A549 (cell line): ENCODE results near the gene ALG6. TPM values are rescaled to one million over a fixed set of nuclear protein-coding genes. Genes with fewer than 3 reads are reported as not detected.

ENCODE experiments used
- ATAC-seq, 2 experiments: fragments of 200-7000 bp in 1 of 2; fragments of >200 bp in 1 of 2; cut with Nextera tagmentation in 1 of 2; cut with Tn5 transposase in 1 of 2; 3 replicates each; pipeline versions ENCODE4 v1.8.0 to v1.9.1; 2018 to 2020; ENCODE audit warnings: mild to moderate bottlenecking in 1 of 2, moderate library complexity in 1 of 2
- CTCF ChIA-PET: fragments of 300-600 bp; sonication (Branson Sonifier 250); formaldehyde crosslinking; extraction: SDS; loops from one replicate; lab custom pipeline; 2021; ENCODE audit warnings: antibody characterized with exemption, inconsistent platforms; lab: Yijun Ruan, JAX
- POLR2A ChIA-PET: fragments of 350-600 bp; formaldehyde crosslinking; extraction: SDS; loops from one replicate; lab custom pipeline; 2021; ENCODE audit warnings: antibody characterized with exemption, inconsistent platforms; lab: Yijun Ruan, JAX
- DNase-seq, 2 experiments: peaks; one replicate each; pipeline versions ENCODE4 v3.0.0 to v3.0.0-alpha.2; 2011 to 2016; ENCODE audit warnings: low read depth in 1 of 2, low spot score in 1 of 2
- FAIRE-seq: peaks from 2 replicates; lab custom pipeline; 2011; peaks lifted over from hg19 to GRCh38; lab: Jason Lieb, UNC
- H3K27ac ChIP-seq, 2 experiments: fragments of >200 bp; sonication (Bioruptor Twin); formaldehyde crosslinking; 3 replicates each; pipeline ENCODE4 v1.5.1; 2016 to 2017
- H3K4me1 ChIP-seq: fragments of >200 bp; sonication (Bioruptor Twin); formaldehyde crosslinking; 3 replicates; pipeline ENCODE4 v1.6.1; 2016
- H3K4me2 ChIP-seq: fragments of >200 bp; sonication (Bioruptor Twin); formaldehyde crosslinking; 3 replicates; pipeline ENCODE4 v1.6.1; 2016
- H3K4me3 ChIP-seq: fragments of >200 bp; sonication (Bioruptor Twin); formaldehyde crosslinking; 3 replicates; pipeline ENCODE4 v1.5.1; 2016
- H3K9me3 ChIP-seq: fragments of >200 bp; sonication (Bioruptor Twin); formaldehyde crosslinking; 3 replicates; pipeline ENCODE4 v1.6.1; 2016
- BCL3 ChIP-seq: fragments of >200 bp; sonication (Bioruptor Twin); formaldehyde crosslinking; IDR thresholded peaks from 3 replicates; pipeline ENCODE4 v1.6.1; 2016
- CBX8 ChIP-seq: fragments of 200-600 bp; sonication (generic); IDR thresholded peaks from 2 replicates; pipeline ENCODE4 v1.6.1; 2016
- CTCF ChIP-seq: fragments of >200 bp; sonication (Bioruptor Twin); formaldehyde crosslinking; IDR thresholded peaks from 3 replicates; pipeline ENCODE4 v1.5.1; 2016
- EHF ChIP-seq: fragments of 250-450 bp; sonication (Bioruptor Pico); IDR thresholded peaks from 2 replicates; pipeline ENCODE4 v1.5.0; 2020; ENCODE audit warnings: mild to moderate bottlenecking
- ELK1 ChIP-seq: fragments of 150-350 bp; IDR thresholded peaks from 2 replicates; pipeline ENCODE4 v1.6.1; 2014; ENCODE audit warnings: low read depth, mild to moderate bottlenecking, low read length
- EP300 ChIP-seq, 2 experiments: fragments of >200 bp; sonication (Bioruptor Twin); formaldehyde crosslinking; IDR thresholded peaks; 2 replicates in 1 of 2; 3 replicates in 1 of 2; pipeline ENCODE4 v1.6.1; 2016 to 2017
- HOXB5 ChIP-seq: fragments of 250-450 bp; sonication (Bioruptor Pico); IDR thresholded peaks from 2 replicates; pipeline ENCODE4 v1.5.0; 2020; ENCODE audit warnings: mild to moderate bottlenecking, moderate library complexity
- JUNB ChIP-seq: fragments of >200 bp; sonication (Bioruptor Twin); formaldehyde crosslinking; IDR thresholded peaks from 2 replicates; pipeline ENCODE4 v1.6.1; 2016
- MAX ChIP-seq: IDR thresholded peaks from 2 replicates; pipeline ENCODE4 v1.6.1; 2012
- MAZ ChIP-seq: fragments of 150-350 bp; IDR thresholded peaks from 2 replicates; pipeline ENCODE4 v1.6.1; 2014; ENCODE audit warnings: antibody characterized with exemption, low read depth, low read length, borderline replicate concordance
- MYC ChIP-seq: IDR thresholded peaks from 2 replicates; pipeline ENCODE4 v1.6.1; 2012; ENCODE audit warnings: mild to moderate bottlenecking, inconsistent platforms, low read length, improper control_type of control experiment, borderline replicate concordance
- PHF8 ChIP-seq: fragments of 200-600 bp; sonication (generic); IDR thresholded peaks from 2 replicates; pipeline ENCODE4 v1.6.1; 2016; ENCODE audit warnings: low read depth, mild to moderate bottlenecking, antibody characterized with exemption, moderate library complexity, borderline replicate concordance
- POLR2A ChIP-seq: IDR thresholded peaks from 2 replicates; pipeline ENCODE4 v1.6.1; 2012; ENCODE audit warnings: mild to moderate bottlenecking, low read length
- POLR2AphosphoS2 ChIP-seq: conservative IDR thresholded peaks from 2 replicates; pipeline ENCODE4 v1.6.1; 2012; ENCODE audit warnings: low read length, improper control_type of control experiment, inconsistent platforms
- RAD21 ChIP-seq, 2 experiments: fragments of >200 bp in 1 of 2; sonication (Bioruptor Twin) in 1 of 2; formaldehyde crosslinking in 1 of 2; IDR thresholded peaks in 1 of 2; conservative IDR thresholded peaks in 1 of 2; 2 replicates in 1 of 2; 3 replicates in 1 of 2; pipeline ENCODE4 v1.6.1; 2012 to 2018; ENCODE audit warnings: inconsistent platforms in 1 of 2
- RFX5 ChIP-seq: fragments of 450-650 bp; IDR thresholded peaks from 2 replicates; pipeline ENCODE4 v1.7.1; 2014; ENCODE audit warnings: antibody characterized with exemption, mild to moderate bottlenecking, moderate library complexity
- RNF2 ChIP-seq: fragments of 200-600 bp; sonication (generic); IDR thresholded peaks from 2 replicates; pipeline ENCODE4 v1.6.1; 2016; ENCODE audit warnings: low read depth, mild to moderate bottlenecking, antibody characterized with exemption, moderate library complexity, borderline replicate concordance
- SMC3 ChIP-seq: fragments of >200 bp; sonication (Bioruptor Twin); formaldehyde crosslinking; IDR thresholded peaks from 3 replicates; pipeline ENCODE4 v1.6.1; 2018; ENCODE audit warnings: inconsistent platforms
- SREBF2 ChIP-seq: fragments of 450-650 bp; IDR thresholded peaks from 2 replicates; pipeline ENCODE4 v1.6.1; 2014; ENCODE audit warnings: mild to moderate bottlenecking, moderate library complexity
- TP53 ChIP-seq: fragments of 250-450 bp; sonication (Bioruptor Pico); IDR thresholded peaks from 2 replicates; pipeline ENCODE4 v1.5.0; 2021; ENCODE audit warnings: mild to moderate bottlenecking, moderate library complexity
- ZNF302 ChIP-seq: fragments of 250-450 bp; sonication (Bioruptor Pico); IDR thresholded peaks from 2 replicates; pipeline ENCODE4 v1.9.0; 2021; ENCODE audit warnings: inconsistent platforms, mild to moderate bottlenecking, moderate library complexity
- WGBS: methylation state at CpG from one replicate; pipeline ENCODE4 v1.1.6; 2017; ENCODE audit errors: missing lambda C conversion rate; 5-methylcytosine and 5-hydroxymethylcytosine counted together
- polyA plus RNA-seq, 4 experiments: library from polyadenylated mRNA; depleted of rRNA in 3 of 4; stranded (reverse); fragments of >200 nt; fragmentation: RNase III in 1 of 4; extraction: RNeasy Plus Mini Kit Qiagen cat#74134 plus additional on column Dnase treatment in 1 of 4; gene quantifications; 2 replicates in 3 of 4; 3 replicates in 1 of 4; pipeline ENCODE4 v1.2.3, GENCODE V29; 2011 to 2017

The ALG6 gene
- polyA plus RNA-seq, 2 of the 4 experiments (the other 2 are of a cell fraction), result 8.3 to 19.6 TPM

GRCh38 chr1:63326473-63327380 lies 40.7 kb upstream of the ALG6 start:
- no peak overlapping the region for H3K4me3 ChIP-seq
- no peaks in the 10 kb centered on the region for H3K4me1 ChIP-seq
- peak overlapping the region; percentile 65 for H3K4me2 ChIP-seq
- no peaks in the 10 kb centered on the region for H3K9me3 ChIP-seq
- POLR2A ChIA-PET, result no interaction called here
- WGBS, result 81% methylated on average over 37 of the region's 37 CpGs
- H3K27ac ChIP-seq, result no peak overlapping the region
- FAIRE-seq (no peak), DNase-seq (no peak), ATAC-seq (no peak)
- TF ChIP-seq SMC3, result no peak
- no peak for TF ChIP-seq MAX
- no peak for TF ChIP-seq CTCF
- CTCF ChIA-PET, result interaction anchor here (1.0 to 3.1 kb wide), 15 partner anchors 9 to 473 kb away, joined by 3 to 17 read pairs (median 5); no protein-coding TSS in a partner anchor

- peak overlapping the region; percentile 65 for H3K4me2 ChIP-seq
- H3K4me3 ChIP-seq, result no peak overlapping the region
- 15% methylated on average over 23 of the region's 25 CpGs for WGBS
- DNase-seq (peak; percentile 68 to 72), ATAC-seq (peak; percentile 66 to 89), FAIRE-seq (peak; percentile 39)
- H3K27ac ChIP-seq, result no peak overlapping the region
- H3K4me1 ChIP-seq, result no peaks in the 10 kb centered on the region
- no peaks in the 10 kb centered on the region for H3K9me3 ChIP-seq
- TF ChIP-seq RAD21 (conservative IDR thresholded peaks at IDR 0.05 in 1 of 2, IDR thresholded peaks at IDR 0.05 in 1 of 2) (peak; percentile 62 to 63), SMC3 (peak; percentile 60), CTCF (peak; percentile 64), HOXB5 (CRISPR knock-in tag) (no peak), MAX (peak; percentile 75)
- ChIA-PET CTCF (interaction anchor here (0.7 to 3.1 kb wide), 21 partner anchors 8 to 473 kb away, joined by 3 to 17 read pairs (median 3); no protein-coding TSS in a partner anchor), POLR2A (no interaction called here)
Observed at GRCh38 chr1:63327417-63328054, 39.9 kb upstream of the ALG6 start.

- peak overlapping the region; percentile 65; the same call in 2 of the 3 replicates for H3K4me2 ChIP-seq
- ATAC-seq (no peak), DNase-seq (no peak), FAIRE-seq (no peak)
- no peaks in the 10 kb centered on the region for H3K9me3 ChIP-seq
- TF ChIP-seq MYC (no peak), BCL3 (no peak), POLR2AphosphoS2 (no peak), SREBF2 (no peak), JUNB (no peak), RFX5 (no peak), TP53 (CRISPR knock-in tag) (no peak), ZNF302 (no peak), EHF (CRISPR knock-in tag) (no peak), ELK1 (no peak), EP300 (IDR thresholded peaks at IDR 0.05) (no peak), MAZ (no peak), CBX8 (no peak), PHF8 (no peak), POLR2A (no peak), RNF2 (no peak)
- POLR2A ChIA-PET, result no interaction called here
- H3K4me3 ChIP-seq, result no peak overlapping the region
- H3K4me1 ChIP-seq, result no peaks in the 10 kb centered on the region
- CTCF ChIA-PET, result interaction anchor here (0.7 to 3.1 kb wide), 14 partner anchors 9 to 474 kb away, joined by 3 to 17 read pairs (median 4); no protein-coding TSS in a partner anchor
- WGBS, result 69% methylated on average over 8 of the region's 8 CpGs
- H3K27ac ChIP-seq, result no peak overlapping the region
Observed at GRCh38 chr1:63328122-63328521, 39.3 kb upstream of the ALG6 start.
